GM23248 (cell line): ENCODE data around the gene GXYLT2. TPM values are rescaled to one million over a fixed set of nuclear protein-coding genes. Genes with fewer than 3 reads are reported as not detected.

Experiments
- DNase-seq: peaks from one replicate; pipeline ENCODE4 v3.0.0-alpha.2; 2015
- H2AFZ ChIP-seq: fragments of 200-600 bp; sonication (generic); 2 replicates; pipeline ENCODE4 v1.6.1; 2016; ENCODE audit warnings: antibody characterized with exemption
- H3F3A ChIP-seq: fragments of 200-600 bp; sonication (generic); 2 replicates; pipeline ENCODE4 v1.6.1; 2016; ENCODE audit warnings: mild to moderate bottlenecking, antibody characterized with exemption, mixed run types; ENCODE audit not compliant: insufficient read depth
- H3K27ac ChIP-seq: fragments of 200-600 bp; sonication (generic); 2 replicates; pipeline ENCODE4 v1.5.1; 2016; ENCODE audit warnings: mild to moderate bottlenecking
- H3K27me3 ChIP-seq: fragments of 200-600 bp; sonication (generic); replicated peaks from 2 replicates; pipeline ENCODE4 v1.6.1; 2016; ENCODE audit warnings: mild to moderate bottlenecking; ENCODE audit not compliant: insufficient read depth
- H3K36me3 ChIP-seq: fragments of 200-600 bp; sonication (generic); 2 replicates; pipeline ENCODE4 v1.6.1; 2016; ENCODE audit warnings: low read depth, mild to moderate bottlenecking
- H3K4me1 ChIP-seq: fragments of 200-600 bp; sonication (generic); 2 replicates; pipeline ENCODE4 v1.6.1; 2016; ENCODE audit warnings: mild to moderate bottlenecking; ENCODE audit not compliant: insufficient read depth
- H3K4me2 ChIP-seq: fragments of 200-600 bp; sonication (generic); one replicate; pipeline ENCODE4 v1.6.1; 2016; ENCODE audit warnings: mild to moderate bottlenecking; ENCODE audit not compliant: unreplicated experiment
- H3K4me3 ChIP-seq: fragments of 200-600 bp; sonication (generic); 2 replicates; pipeline ENCODE4 v1.5.1; 2016; ENCODE audit warnings: mild to moderate bottlenecking
- H3K79me2 ChIP-seq: fragments of 200-600 bp; sonication (generic); 2 replicates; pipeline ENCODE4 v1.6.1; 2016; ENCODE audit warnings: mild to moderate bottlenecking; ENCODE audit not compliant: insufficient read depth
- H3K9ac ChIP-seq: fragments of 200-600 bp; sonication (generic); 2 replicates; pipeline ENCODE4 v1.6.1; 2016; ENCODE audit warnings: mild to moderate bottlenecking
- H3K9me2 ChIP-seq: fragments of 200-600 bp; sonication (generic); 2 replicates; pipeline ENCODE4 v1.6.1; 2016; ENCODE audit warnings: mixed run types, mild to moderate bottlenecking, moderate library complexity; ENCODE audit not compliant: insufficient read depth
- H3K9me3 ChIP-seq: fragments of 200-600 bp; sonication (generic); one replicate; pipeline ENCODE4 v1.6.1; 2017; ENCODE audit warnings: low read depth
- H4K20me1 ChIP-seq: fragments of 200-600 bp; sonication (generic); 2 replicates; pipeline ENCODE4 v1.6.0; 2016; ENCODE audit not compliant: insufficient read depth
- EZH2 ChIP-seq: fragments of 200-600 bp; sonication (generic); IDR thresholded peaks from 2 replicates; pipeline ENCODE4 v1.6.1; 2018; ENCODE audit warnings: antibody characterized with exemption, mild to moderate bottlenecking; ENCODE audit not compliant: insufficient read depth, poor library complexity, severe bottlenecking
- EZH2phosphoT487 ChIP-seq: fragments of 200-600 bp; sonication (generic); IDR thresholded peaks from 2 replicates; pipeline ENCODE4 v1.6.1; 2018; ENCODE audit warnings: antibody characterized with exemption, moderate library complexity, mild to moderate bottlenecking, low read depth; ENCODE audit not compliant: insufficient read depth
- WGBS, 2 experiments: methylation state at CpG; one replicate each; pipeline ENCODE4 v1.1.6; 2015 to 2017; ENCODE audit warnings: low lambda C conversion rate in 2 of 2, low coverage in 1 of 2; ENCODE audit errors: missing lambda C conversion rate in 2 of 2; 5-methylcytosine and 5-hydroxymethylcytosine counted together
- in situ Hi-C: fragments of 300-500 bp; cut with MboI; formaldehyde crosslinking; loops from 2 replicates; pipeline ENCODE4 v1.15.0; 2020
- polyA plus RNA-seq: library from polyadenylated mRNA; unstranded; fragments of >200 nt; fragmentation: Nextera tagmentation; extraction: Ambion mirVana; gene quantifications from 2 replicates; pipeline ENCODE4 v1.2.1, GENCODE V29; 2016
- total RNA-seq: library from RNA; depleted of rRNA; stranded (reverse); fragments of >200 nt; shearing (Covaris generic); gene quantifications from 2 replicates; pipeline ENCODE4 v1.2.3, GENCODE V29; 2014

The GXYLT2 gene
- total and polyA plus RNA-seq, 2 experiments from 2014 or later = 1.2 to 13.2 TPM

- Histone ChIP-seq H3K9me3 (no peaks in the 10 kb centered on the region), H3K79me2 (peaks cover 100% of the 10 kb centered on the region), H3K27ac (no peak overlapping the region), H3K36me3 (peaks cover 15% of the 10 kb centered on the region; the same call in 1 of the 2 replicates), H3K4me1 (peaks cover 8% of the 10 kb centered on the region; the same call in 1 of the 2 replicates), H3K4me2 (no peak overlapping the region), H3K9ac (no peak overlapping the region), H2AFZ (no peak overlapping the region), H3K27me3 (no peaks in the 10 kb centered on the region), H3F3A (peaks cover 9% of the 10 kb centered on the region; the same call in 1 of the 2 replicates), H3K9me2 (no peaks in the 10 kb centered on the region), H3K4me3 (no peak overlapping the region), H4K20me1 (peaks cover 17% of the 10 kb centered on the region)
- DNase-seq = no peak
- in situ Hi-C loops = no loop called here
- 89 to 94% methylated on average over 4 of the region's 4 CpGs for WGBS, 2 experiments
- TF ChIP-seq EZH2phosphoT487 (no peak), EZH2 (no peak)
Observed at GRCh38 chr3:73009008-73009407, 121.2 kb downstream of the GXYLT2 start.

GRCh38 chr3:73009750-73010149 lies 121.9 kb downstream of the GXYLT2 start:
- Histone ChIP-seq H3K9me2 (no peaks in the 10 kb centered on the region), H3K79me2 (peaks cover 100% of the 10 kb centered on the region), H3K27ac (no peak overlapping the region), H4K20me1 (peaks cover 17% of the 10 kb centered on the region), H3K27me3 (no peaks in the 10 kb centered on the region), H3F3A (peaks cover 9% of the 10 kb centered on the region; the same call in 1 of the 2 replicates), H2AFZ (no peak overlapping the region), H3K4me1 (peaks cover 8% of the 10 kb centered on the region; the same call in 1 of the 2 replicates), H3K9ac (no peak overlapping the region), H3K9me3 (no peaks in the 10 kb centered on the region), H3K4me2 (no peak overlapping the region), H3K4me3 (no peak overlapping the region), H3K36me3 (peaks cover 15% of the 10 kb centered on the region; the same call in 1 of the 2 replicates)
- no peak for DNase-seq
- 73 to 89% methylated on average over 3 of the region's 3 CpGs for WGBS, 2 experiments
- in situ Hi-C loops = no loop called here
- TF ChIP-seq EZH2phosphoT487 (no peak), EZH2 (no peak)

- in situ Hi-C loops = no loop called here
- no peak overlapping the region for H3K27ac ChIP-seq
- H3K4me1 ChIP-seq = peaks cover 8% of the 10 kb centered on the region; the same call in 1 of the 2 replicates
- DNase-seq = no peak
- H3K9me2 ChIP-seq = no peaks in the 10 kb centered on the region
- H3K9ac ChIP-seq = no peak overlapping the region
- H3K4me3 ChIP-seq = no peak overlapping the region
- H3K9me3 ChIP-seq = no peaks in the 10 kb centered on the region
- peaks cover 17% of the 10 kb centered on the region for H4K20me1 ChIP-seq
- H3K79me2 ChIP-seq = peaks cover 100% of the 10 kb centered on the region
- H3K27me3 ChIP-seq = no peaks in the 10 kb centered on the region
- H3K4me2 ChIP-seq = no peak overlapping the region
- peaks cover 9% of the 10 kb centered on the region; the same call in 1 of the 2 replicates for H3F3A ChIP-seq
- no peak overlapping the region for H2AFZ ChIP-seq
- WGBS, 2 experiments = 94 to 99% methylated on average over 6 of the region's 6 CpGs
- TF ChIP-seq EZH2 (no peak), EZH2phosphoT487 (no peak)
- peaks cover 15% of the 10 kb centered on the region; the same call in 1 of the 2 replicates for H3K36me3 ChIP-seq
Observed at GRCh38 chr3:73010158-73010557, 122.3 kb downstream of the GXYLT2 start.

- Histone ChIP-seq H3K79me2 (peaks cover 100% of the 10 kb centered on the region), H3K9ac (no peak overlapping the region), H3K36me3 (no peaks in the 10 kb centered on the region), H3K9me2 (no peaks in the 10 kb centered on the region), H3K9me3 (no peaks in the 10 kb centered on the region), H3K4me3 (no peak overlapping the region), H3K27ac (no peak overlapping the region), H4K20me1 (peaks cover 26% of the 10 kb centered on the region), H3K27me3 (no peaks in the 10 kb centered on the region), H3K4me1 (peaks cover 28% of the 10 kb centered on the region), H3K4me2 (no peak overlapping the region), H3F3A (no peaks in the 10 kb centered on the region; the same call in 1 of the 2 replicates), H2AFZ (no peak overlapping the region)
- TF ChIP-seq EZH2phosphoT487 = no peak
- no peak for TF ChIP-seq EZH2
- 83 to 96% methylated on average over 4 of the region's 4 CpGs for WGBS, 2 experiments
- DNase-seq = no peak
- in situ Hi-C loops = no loop called here
Observed at GRCh38 chr3:73018298-73018697, 130.5 kb downstream of the GXYLT2 start.
